H1 (cell line): Measurements from ENCODE around the gene HOXC13. TPM values are rescaled to one million over a fixed set of nuclear protein-coding genes. Genes with fewer than 3 reads are reported as not detected.

Experiments used
- GABPA ChIP-seq: IDR thresholded peaks from 2 replicates; pipeline ENCODE4 v1.6.1; 2011; ENCODE audit warnings: mild to moderate bottlenecking, low read length, moderate library complexity, borderline replicate concordance; ENCODE audit not compliant: insufficient read depth
- GTF2F1 ChIP-seq: IDR thresholded peaks from 2 replicates; pipeline ENCODE4 v1.6.1; 2012; ENCODE audit warnings: low read depth, low read length, improper control_type of control experiment, borderline replicate concordance
- NANOG ChIP-seq: IDR thresholded peaks from 2 replicates; pipeline ENCODE4 v1.6.1; 2011; ENCODE audit warnings: low read length, low read depth, mild to moderate bottlenecking, inconsistent platforms; ENCODE audit not compliant: insufficient read depth, poor library complexity, severe bottlenecking
- PHF8 ChIP-seq: fragments of 200-600 bp; sonication (generic); conservative IDR thresholded peaks from 2 replicates; pipeline ENCODE4 v1.7.1; 2012; ENCODE audit warnings: low read depth, mild to moderate bottlenecking, inconsistent platforms, low read length, moderate library complexity
- SIRT6 ChIP-seq: IDR thresholded peaks from one replicate; pipeline ENCODE4 v1.7.1; 2012; ENCODE audit warnings: low read length, inconsistent platforms
- YY1 ChIP-seq: IDR thresholded peaks from 2 replicates; pipeline ENCODE4 v1.6.1; 2011; ENCODE audit warnings: low read depth, mild to moderate bottlenecking, low read length
- polyA plus RNA-seq, 7 experiments: library from polyadenylated mRNA; depleted of rRNA in 3 of 7; stranded (reverse) in 5 of 7; unstranded in 2 of 7; fragments of >200 nt in 5 of 7; fragments of 200-250 nt in 2 of 7; gene quantifications; 1 replicate in 5 of 7; 2 replicates in 1 of 7; 4 replicates in 1 of 7; pipeline versions ENCODE4 v1.2.1 to v1.2.3, GENCODE V29; 2011 to 2013; ENCODE audit warnings: missing spikeins in 2 of 7, mixed read lengths in 2 of 7
- total RNA-seq: library from RNA; stranded (reverse); fragmentation: NEBNext Ultra II Directional; extraction: Animal tissue kit (Norgen Biotek cat#: 25700); gene quantifications from 2 replicates; pipeline ENCODE4 v1.2.1, GENCODE V29; 2021
- TF ChIP-seq, protein P1 (sequence below), 3 experiments: IDR thresholded peaks; 1 replicate in 2 of 3; 2 replicates in 1 of 3; pipeline versions ENCODE4 v1.5.1 to v1.6.1; 2011; ENCODE audit warnings: low read length in 3 of 3, mild to moderate bottlenecking in 3 of 3, inconsistent platforms in 2 of 3, low read depth in 1 of 3, moderate library complexity in 1 of 3; ENCODE audit not compliant: insufficient read depth in 1 of 3; ENCODE audit errors: control extremely low read depth in 1 of 3

Gene HOXC13
- total and polyA plus RNA-seq, 2 of the 8 experiments (the other 6 are each of a cell fraction or from before 2014, with no cell fraction given), result 0.02 TPM; not detected in 1

DNA sequence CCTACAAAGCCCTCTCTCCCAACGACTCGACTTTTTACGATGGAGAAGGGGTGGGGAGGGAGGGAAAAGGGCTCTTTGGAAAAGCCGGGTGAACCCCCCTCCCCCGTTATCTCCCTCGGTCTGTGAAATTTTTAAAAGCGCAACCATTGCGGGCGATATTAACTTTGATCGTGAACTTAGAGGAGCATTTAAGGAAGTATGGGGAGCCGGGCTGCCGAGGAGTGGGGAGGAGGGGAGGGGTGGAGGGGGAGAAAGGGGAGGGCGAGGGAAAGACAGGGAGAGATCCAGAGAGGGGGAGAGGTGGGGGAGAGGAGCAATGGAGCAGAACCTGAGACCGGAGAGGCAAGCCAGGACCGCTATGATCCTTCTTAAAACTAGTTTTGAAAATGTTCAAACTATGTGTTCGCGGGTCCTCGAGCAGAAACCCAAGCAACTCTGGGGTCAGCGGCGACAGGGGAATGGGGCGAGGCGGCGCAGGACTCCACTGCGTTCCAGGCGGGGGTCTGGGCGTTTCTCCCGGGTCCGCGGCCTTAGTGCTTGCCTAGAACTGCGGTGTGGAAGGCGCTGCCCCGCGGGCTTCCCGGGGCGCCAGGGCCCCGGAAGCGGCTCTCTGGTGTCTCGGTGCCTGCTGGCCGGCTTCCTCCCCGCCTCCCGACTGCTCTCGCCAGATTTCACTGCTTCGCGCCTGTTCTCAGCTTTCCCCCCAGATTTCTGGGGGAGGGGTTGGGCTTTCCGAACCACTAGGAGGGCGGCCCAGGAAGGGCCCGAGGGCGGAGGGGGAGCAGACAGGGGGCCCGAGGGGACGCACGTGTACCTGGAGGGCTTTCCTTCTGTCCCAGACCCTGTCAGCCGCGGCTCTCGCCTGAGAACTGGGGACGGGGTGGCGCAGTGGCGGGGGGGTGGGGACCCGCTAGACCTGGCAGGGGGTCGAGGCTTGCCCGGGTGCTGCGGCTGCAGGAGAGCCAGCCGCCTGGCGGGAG lies 35.7 kb downstream of the HOXC13 start, which contains the start of gene HOTAIR (continued):
- TF ChIP-seq SIRT6 (no peak), PHF8 (no peak), NANOG (no peak), GTF2F1 (no peak), GABPA (no peak), YY1 (no peak)
- TF ChIP-seq, protein P1, sequence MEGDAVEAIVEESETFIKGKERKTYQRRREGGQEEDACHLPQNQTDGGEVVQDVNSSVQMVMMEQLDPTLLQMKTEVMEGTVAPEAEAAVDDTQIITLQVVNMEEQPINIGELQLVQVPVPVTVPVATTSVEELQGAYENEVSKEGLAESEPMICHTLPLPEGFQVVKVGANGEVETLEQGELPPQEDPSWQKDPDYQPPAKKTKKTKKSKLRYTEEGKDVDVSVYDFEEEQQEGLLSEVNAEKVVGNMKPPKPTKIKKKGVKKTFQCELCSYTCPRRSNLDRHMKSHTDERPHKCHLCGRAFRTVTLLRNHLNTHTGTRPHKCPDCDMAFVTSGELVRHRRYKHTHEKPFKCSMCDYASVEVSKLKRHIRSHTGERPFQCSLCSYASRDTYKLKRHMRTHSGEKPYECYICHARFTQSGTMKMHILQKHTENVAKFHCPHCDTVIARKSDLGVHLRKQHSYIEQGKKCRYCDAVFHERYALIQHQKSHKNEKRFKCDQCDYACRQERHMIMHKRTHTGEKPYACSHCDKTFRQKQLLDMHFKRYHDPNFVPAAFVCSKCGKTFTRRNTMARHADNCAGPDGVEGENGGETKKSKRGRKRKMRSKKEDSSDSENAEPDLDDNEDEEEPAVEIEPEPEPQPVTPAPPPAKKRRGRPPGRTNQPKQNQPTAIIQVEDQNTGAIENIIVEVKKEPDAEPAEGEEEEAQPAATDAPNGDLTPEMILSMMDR (IDR thresholded peaks at IDR 0.05; ENCODE audit: control extremely low read depth in 1 of 3, insufficient read depth in 1 of 3, low read depth in 1 of 3, low read length in 3 of 3), result no peak
- TF ChIP-seq, all 59 proteins: peak for 3
